ENCODE measurements around the gene UBE2G2. TPM values are rescaled to one million over a fixed set of nuclear protein-coding genes. Genes with fewer than 3 reads are reported as not detected.
"Not testable (repeated sequence)": the region's sequence is repeated elsewhere in the genome, so short reads cannot be mapped to it uniquely, and the experiment has no call there.

UBE2G2 gene
- polyA plus RNA-seq, 3 donors: 29.1 to 70.8 (median 41.5) TPM

GRCh38 chr21:44837537-44837936 lies 35.9 kb upstream of the UBE2G2 start:
- 82 to 94% (median 93%) methylated on average over 13 of the region's 13 CpGs for whole genome bisulfite sequencing, 3 donors
- H3K27ac ChIP-seq (ENCODE audit: low read depth, low read length): no peak overlapping the region

- no peak overlapping the region for H3K27ac ChIP-seq (ENCODE audit: low read depth, low read length)
- 57 to 76% (median 66%) methylated on average over 34 to 37 of the region's 37 CpGs for WGBS, 3 donors
Measured at GRCh38 chr21:44836666-44837471, 35.2 kb upstream of the UBE2G2 start.

GRCh38 chr21:44836349-44836665 lies 34.7 kb upstream of the UBE2G2 start:
- H3K27ac ChIP-seq (ENCODE audit: low read depth, low read length): no peak overlapping the region
- 15 to 72% (median 63%) methylated on average over 3 of the region's 3 CpGs for WGBS, 3 donors

GRCh38 chr21:44835647-44835973 lies 34.0 kb upstream of the UBE2G2 start:
- H3K27ac ChIP-seq (ENCODE audit: low read depth, low read length): no peak overlapping the region
- 69 to 78% (median 72%) methylated on average over 8 of the region's 8 CpGs for WGBS, 3 donors

- no peak overlapping the region for H3K27ac ChIP-seq (ENCODE audit: low read depth, low read length)
- WGBS, 3 donors: 78 to 83% (median 82%) methylated on average over 29 of the region's 29 CpGs
Measured at GRCh38 chr21:44834951-44835646, 33.5 kb upstream of the UBE2G2 start.

GRCh38 chr21:44834231-44834950 lies 32.8 kb upstream of the UBE2G2 start:
- 79 to 82% (median 79%) methylated on average over 26 of the region's 26 CpGs for WGBS, 3 donors
- H3K27ac ChIP-seq (ENCODE audit: low read depth, low read length): no peak overlapping the region

- no peak overlapping the region for H3K27ac ChIP-seq (ENCODE audit: low read depth, low read length)
- 83 to 89% (median 86%) methylated on average over 5 of the region's 5 CpGs for WGBS, 3 donors
Measured at GRCh38 chr21:44833663-44834062, 32.0 kb upstream of the UBE2G2 start.

GRCh38 chr21:44832516-44833255 lies 31.1 kb upstream of the UBE2G2 start:
- 82 to 87% (median 84%) methylated on average over 23 of the region's 23 CpGs for WGBS, 3 donors
- H3K27ac ChIP-seq (ENCODE audit: low read depth, low read length): not testable (repeated sequence)

GRCh38 chr21:44831227-44831860 lies 29.7 kb upstream of the UBE2G2 start:
- WGBS, 3 donors: 34 to 59% (median 38%) methylated on average over 7 of the region's 7 CpGs
- no peak overlapping the region for H3K27ac ChIP-seq (ENCODE audit: low read depth, low read length)

GRCh38 chr21:44829507-44830092 lies 28.0 kb upstream of the UBE2G2 start:
- no peak overlapping the region for H3K27ac ChIP-seq (ENCODE audit: low read depth, low read length)
- WGBS, 3 donors: 41 to 72% (median 70%) methylated on average over 2 of the region's 2 CpGs

GRCh38 chr21:44828362-44829056 lies 26.9 kb upstream of the UBE2G2 start:
- H3K27ac ChIP-seq (ENCODE audit: low read depth, low read length): no peak overlapping the region
- WGBS, 3 donors: 78 to 89% (median 89%) methylated on average over 4 of the region's 4 CpGs

GRCh38 chr21:44823179-44823660 lies 21.6 kb upstream of the UBE2G2 start:
- no peak overlapping the region for H3K27ac ChIP-seq (ENCODE audit: low read depth, low read length)
- WGBS, 3 donors: 61 to 90% (median 75%) methylated on average over 1 of the region's 1 CpG

GRCh38 chr21:44822484-44823178 lies 21.0 kb upstream of the UBE2G2 start:
- 68 to 73% (median 71%) methylated on average over 5 of the region's 5 CpGs for WGBS, 3 donors
- no peak overlapping the region for H3K27ac ChIP-seq (ENCODE audit: low read depth, low read length)

GRCh38 chr21:44820851-44821250 lies 19.2 kb upstream of the UBE2G2 start:
- no peak overlapping the region for H3K27ac ChIP-seq (ENCODE audit: low read depth, low read length)
- WGBS, 3 donors: 78 to 85% (median 80%) methylated on average over 3 of the region's 3 CpGs

- WGBS, 3 donors: 96 to 98% (median 97%) methylated on average over 33 of the region's 33 CpGs
- H3K27ac ChIP-seq (ENCODE audit: low read depth, low read length): no peak overlapping the region
Measured at GRCh38 chr21:44819283-44820243, 17.9 kb upstream of the UBE2G2 start.

GRCh38 chr21:44818640-44819011 lies 17.0 kb upstream of the UBE2G2 start:
- WGBS, 3 donors: 48 to 63% (median 59%) methylated on average over 31 to 37 of the region's 37 CpGs
- no peak overlapping the region for H3K27ac ChIP-seq (ENCODE audit: low read depth, low read length)

Data from adipose tissue (tissue), 3 donors.